Activated CD8-positive, alpha-beta memory T cell treated with anti-CD3 and anti-CD28 coated beads, Interleukin-2, amount 50 U/mL, for 4 hours (primary cell): ENCODE measurements around the gene CNTNAP2.

Experiments used
- DNase-seq: peaks from one replicate; pipeline ENCODE4 v3.0.0-alpha.2; 2020

The CNTNAP2 gene

GRCh38 chr7:147912291-147912690, 1795.7 kb downstream of the CNTNAP2 start:
- DNase-seq: no peak

GRCh38 chr7:147912946-147913638, 1796.5 kb downstream of the CNTNAP2 start:
- no peak for DNase-seq

GRCh38 chr7:147915781-147916180, 1799.2 kb downstream of the CNTNAP2 start:
- DNase-seq: no peak

- DNase-seq: no peak
Observed at GRCh38 chr7:147916573-147916972, 1800.0 kb downstream of the CNTNAP2 start.

- DNase-seq: no peak
Observed at GRCh38 chr7:147923841-147924240, 1807.2 kb downstream of the CNTNAP2 start.

GRCh38 chr7:147937428-147937827, 1820.8 kb downstream of the CNTNAP2 start:
- DNase-seq: no peak

GRCh38 chr7:147941381-147941780, 1824.8 kb downstream of the CNTNAP2 start:
- DNase-seq: no peak

GRCh38 chr7:147944321-147944720, 1827.7 kb downstream of the CNTNAP2 start:
- no peak for DNase-seq

GRCh38 chr7:147952918-147953317, 1836.3 kb downstream of the CNTNAP2 start:
- no peak for DNase-seq

GRCh38 chr7:147968046-147968610, 1851.5 kb downstream of the CNTNAP2 start:
- DNase-seq: no peak

GRCh38 chr7:147971606-147972110, 1855.1 kb downstream of the CNTNAP2 start:
- no peak for DNase-seq

- DNase-seq: no peak
Observed at GRCh38 chr7:147978201-147978600, 1861.6 kb downstream of the CNTNAP2 start.

GRCh38 chr7:147978651-147979050, 1862.0 kb downstream of the CNTNAP2 start:
- no peak for DNase-seq

GRCh38 chr7:147980826-147981813, 1864.5 kb downstream of the CNTNAP2 start:
- DNase-seq: no peak

GRCh38 chr7:147982307-147982706, 1865.7 kb downstream of the CNTNAP2 start:
- DNase-seq: no peak

- no peak for DNase-seq
Observed at GRCh38 chr7:147984265-147984664, 1867.7 kb downstream of the CNTNAP2 start.

- DNase-seq: no peak
Observed at GRCh38 chr7:147990079-147990478, 1873.5 kb downstream of the CNTNAP2 start.

GRCh38 chr7:147990942-147991341, 1874.3 kb downstream of the CNTNAP2 start:
- DNase-seq: no peak

GRCh38 chr7:147992698-147993097, 1876.1 kb downstream of the CNTNAP2 start:
- DNase-seq: no peak

GRCh38 chr7:147997636-147998035, 1881.0 kb downstream of the CNTNAP2 start:
- no peak for DNase-seq

GRCh38 chr7:147999962-148000361, 1883.4 kb downstream of the CNTNAP2 start:
- no peak for DNase-seq

- no peak for DNase-seq
Observed at GRCh38 chr7:148011753-148012152, 1895.2 kb downstream of the CNTNAP2 start.

- DNase-seq: no peak
Observed at GRCh38 chr7:148014001-148014400, 1897.4 kb downstream of the CNTNAP2 start.
